ENCODE data around the gene DAGLA. TPM values are rescaled to one million over a fixed set of nuclear protein-coding genes. Genes with fewer than 3 reads are reported as not detected.
A peak's percentile ranks its signal among the peaks of the same experiment; 100 is the strongest.

Gene DAGLA
- total and polyA plus RNA-seq, 2 of the 13 experiments (the other 11 are each of a cell fraction or from before 2014, with no cell fraction given): 2.6 to 3.9 TPM

- Histone ChIP-seq H3K36me3 (replicated peaks in 1 of 2; ENCODE audit: control insufficient read depth in 1 of 2, insufficient read depth in 2 of 2, low read length in 2 of 2) (peaks cover 29 to 44% of the 10 kb centered on the region in 2 experiments; a peak in 4 of 5 replicates), H3K9me3 (ENCODE audit: low read length) (no peaks in the 10 kb centered on the region), H3K9ac (ENCODE audit: insufficient read depth, low read depth, low read length) (no peak overlapping the region), H3K4me3 (replicated peaks in 1 of 3; ENCODE audit: insufficient read depth in 1 of 3, low read depth in 2 of 3, low read length in 3 of 3) (no peak overlapping the region), H3K4me2 (ENCODE audit: low read depth, low read length) (no peak overlapping the region), H3K27me3 (ENCODE audit: control insufficient read depth in 1 of 2, insufficient read depth in 2 of 2, low read length in 2 of 2) (no peaks in the 10 kb centered on the region; a peak in 1 of 5 replicates), H3K79me2 (ENCODE audit: insufficient read depth, low read length) (no peaks in the 10 kb centered on the region), H3K4me1 (ENCODE audit: insufficient read depth, low read length) (peaks cover 13% of the 10 kb centered on the region), H3K27ac (ENCODE audit: extremely low read length, insufficient read depth, low read length) (no peak overlapping the region), H4K20me1 (ENCODE audit: insufficient read depth, low read length) (no peaks in the 10 kb centered on the region), H2AFZ (ENCODE audit: low read length) (no peak overlapping the region)
- CTCF ChIA-PET (ENCODE audit: low intra/inter-chr PET ratio, low total read pairs): interaction anchor here (1.0 to 3.5 kb wide), 3 partner anchors 20 to 29 kb away, joined by 4 to 51 read pairs (median 38); partner anchors contain the start of gene MYRF
- POLR2A ChIA-PET: interaction anchor here (0.7 kb wide), 1 partner anchor 20 kb away, joined by 3 read pairs; no protein-coding TSS in a partner anchor
- DNase-seq (ENCODE audit: low spot score) (peak; percentile 59), FAIRE-seq (peak; percentile 21), ATAC-seq (peak; percentile 75)
- intact Hi-C loops (cut with micrococcal nuclease; ENCODE audit: unreplicated experiment) (loop anchor here (1.0 kb wide), 2 partner anchors 22 to 29 kb away; no protein-coding TSS in a partner anchor), in situ Hi-C loops (cut with HindIII; ENCODE audit: extremely low pct_ligation_motif_present, low pct_unique_long_range_greater_than_20kb) (no loop called here)
- 50% methylated on average over 3 of the region's 9 CpGs for WGBS (ENCODE audit: low lambda C conversion rate)
- BruUV-seq (replicated peaks): no TSS peak
- TF ChIP-seq MXD3 (CRISPR knock-in tag; IDR thresholded peaks at IDR 0.05) (no peak), CREM (IDR thresholded peaks at IDR 0.05) (no peak), CREM (CRISPR knock-in tag; IDR thresholded peaks at IDR 0.05) (no peak), SMC3 (IDR thresholded peaks at IDR 0.05; ENCODE audit: low read length) (peak; percentile 91), ZNF775 (CRISPR knock-in tag; IDR thresholded peaks at IDR 0.05; ENCODE audit: borderline replicate concordance) (no peak), ZMYM3 (CRISPR knock-in tag; IDR thresholded peaks at IDR 0.05) (no peak), HDAC6 (IDR thresholded peaks at IDR 0.05; ENCODE audit: low read depth, low read length) (no peak), ZBTB20 (CRISPR knock-in tag; IDR thresholded peaks at IDR 0.05; ENCODE audit: borderline replicate concordance, low read depth) (no peak), ZNF816 (CRISPR knock-in tag; IDR thresholded peaks at IDR 0.05; ENCODE audit: borderline replicate concordance) (no peak), ZNF644 (CRISPR knock-in tag; IDR thresholded peaks at IDR 0.05; ENCODE audit: low read depth) (no peak), ZNF605 (CRISPR knock-in tag; IDR thresholded peaks at IDR 0.05) (0 out of 2 replicates have a peak, but pooled peaks have one; percentile 2), ZNF547 (CRISPR knock-in tag; IDR thresholded peaks at IDR 0.05) (no peak), FUBP1 (CRISPR knock-in tag; IDR thresholded peaks at IDR 0.05; ENCODE audit: borderline replicate concordance) (no peak), TAF15 (IDR thresholded peaks at IDR 0.05; ENCODE audit: low read depth, low read length, poor library complexity, severe bottlenecking) (no peak), ZNF530 (CRISPR knock-in tag; IDR thresholded peaks at IDR 0.05; ENCODE audit: low read depth) (no peak), PPARG (CRISPR knock-in tag; conservative IDR thresholded peaks at IDR 0.05) (no peak)
- TF ChIP-seq, protein P1, sequence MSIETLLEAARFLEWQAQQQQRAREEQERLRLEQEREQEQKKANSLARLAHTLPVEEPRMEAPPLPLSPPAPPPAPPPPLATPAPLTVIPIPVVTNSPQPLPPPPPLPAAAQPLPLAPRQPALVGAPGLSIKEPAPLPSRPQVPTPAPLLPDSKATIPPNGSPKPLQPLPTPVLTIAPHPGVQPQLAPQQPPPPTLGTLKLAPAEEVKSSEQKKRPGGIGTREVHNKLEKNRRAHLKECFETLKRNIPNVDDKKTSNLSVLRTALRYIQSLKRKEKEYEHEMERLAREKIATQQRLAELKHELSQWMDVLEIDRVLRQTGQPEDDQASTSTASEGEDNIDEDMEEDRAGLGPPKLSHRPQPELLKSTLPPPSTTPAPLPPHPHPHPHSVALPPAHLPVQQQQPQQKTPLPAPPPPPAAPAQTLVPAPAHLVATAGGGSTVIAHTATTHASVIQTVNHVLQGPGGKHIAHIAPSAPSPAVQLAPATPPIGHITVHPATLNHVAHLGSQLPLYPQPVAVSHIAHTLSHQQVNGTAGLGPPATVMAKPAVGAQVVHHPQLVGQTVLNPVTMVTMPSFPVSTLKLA (IDR thresholded peaks at IDR 0.05): no peak
- TF ChIP-seq, protein P2, sequence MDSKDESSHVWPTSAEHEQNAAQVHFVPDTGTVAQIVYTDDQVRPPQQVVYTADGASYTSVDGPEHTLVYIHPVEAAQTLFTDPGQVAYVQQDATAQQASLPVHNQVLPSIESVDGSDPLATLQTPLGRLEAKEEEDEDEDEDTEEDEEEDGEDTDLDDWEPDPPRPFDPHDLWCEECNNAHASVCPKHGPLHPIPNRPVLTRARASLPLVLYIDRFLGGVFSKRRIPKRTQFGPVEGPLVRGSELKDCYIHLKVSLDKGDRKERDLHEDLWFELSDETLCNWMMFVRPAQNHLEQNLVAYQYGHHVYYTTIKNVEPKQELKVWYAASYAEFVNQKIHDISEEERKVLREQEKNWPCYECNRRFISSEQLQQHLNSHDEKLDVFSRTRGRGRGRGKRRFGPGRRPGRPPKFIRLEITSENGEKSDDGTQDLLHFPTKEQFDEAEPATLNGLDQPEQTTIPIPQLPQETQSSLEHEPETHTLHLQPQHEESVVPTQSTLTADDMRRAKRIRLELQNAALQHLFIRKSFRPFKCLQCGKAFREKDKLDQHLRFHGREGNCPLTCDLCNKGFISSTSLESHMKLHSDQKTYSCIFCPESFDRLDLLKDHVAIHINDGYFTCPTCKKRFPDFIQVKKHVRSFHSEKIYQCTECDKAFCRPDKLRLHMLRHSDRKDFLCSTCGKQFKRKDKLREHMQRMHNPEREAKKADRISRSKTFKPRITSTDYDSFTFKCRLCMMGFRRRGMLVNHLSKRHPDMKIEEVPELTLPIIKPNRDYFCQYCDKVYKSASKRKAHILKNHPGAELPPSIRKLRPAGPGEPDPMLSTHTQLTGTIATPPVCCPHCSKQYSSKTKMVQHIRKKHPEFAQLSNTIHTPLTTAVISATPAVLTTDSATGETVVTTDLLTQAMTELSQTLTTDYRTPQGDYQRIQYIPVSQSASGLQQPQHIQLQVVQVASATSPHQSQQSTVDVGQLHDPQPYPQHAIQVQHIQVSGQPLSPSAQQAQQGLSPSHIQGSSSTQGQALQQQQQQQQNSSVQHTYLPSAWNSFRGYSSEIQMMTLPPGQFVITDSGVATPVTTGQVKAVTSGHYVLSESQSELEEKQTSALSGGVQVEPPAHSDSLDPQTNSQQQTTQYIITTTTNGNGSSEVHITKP (CRISPR knock-in tag; IDR thresholded peaks at IDR 0.05; ENCODE audit: low read depth): no peak
Observed at GRCh38 chr11:61776561-61777075, 96.4 kb downstream of the DAGLA start.
